GM12892 (cell line): ENCODE results near the gene NEBL.

ENCODE experiments used
- POLR2A ChIP-seq: IDR thresholded peaks from 2 replicates; pipeline ENCODE4 v1.6.1; 2011; ENCODE audit warnings: low read depth, low read length, control low read depth
- POLR2AphosphoS5 ChIP-seq: IDR thresholded peaks from 2 replicates; pipeline ENCODE4 v1.6.1; 2011; ENCODE audit warnings: low read depth, low read length, control low read depth
- TAF1 ChIP-seq: IDR thresholded peaks from 2 replicates; pipeline ENCODE4 v1.6.1; 2011; ENCODE audit warnings: low read depth, mild to moderate bottlenecking, control low read depth, low read length, borderline replicate concordance

DNA sequence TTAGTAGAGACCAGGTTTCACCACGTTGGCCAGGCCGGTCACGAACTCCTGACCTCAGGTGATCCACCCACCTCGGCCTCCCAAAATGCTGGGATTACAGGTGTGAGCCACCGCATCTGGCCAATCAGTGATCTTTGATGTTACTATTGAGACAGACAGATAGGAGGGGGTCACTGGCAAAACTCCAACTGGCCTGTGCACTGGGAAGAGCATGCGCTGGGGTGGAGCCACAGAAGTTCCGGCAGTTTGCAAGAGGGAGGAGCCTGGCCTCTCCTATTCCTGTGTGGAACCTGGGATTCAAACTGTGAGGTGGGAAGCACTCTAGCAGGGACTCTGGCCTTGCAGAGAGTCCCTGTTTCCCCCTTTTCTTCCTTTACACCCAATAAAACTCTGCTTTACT lies 60.7 kb downstream of the NEBL start:
- TF ChIP-seq POLR2A = no peak
- no peak for TF ChIP-seq TAF1
- TF ChIP-seq POLR2AphosphoS5 = no peak
